Measurements from ENCODE around the gene CDH12.

DNA sequence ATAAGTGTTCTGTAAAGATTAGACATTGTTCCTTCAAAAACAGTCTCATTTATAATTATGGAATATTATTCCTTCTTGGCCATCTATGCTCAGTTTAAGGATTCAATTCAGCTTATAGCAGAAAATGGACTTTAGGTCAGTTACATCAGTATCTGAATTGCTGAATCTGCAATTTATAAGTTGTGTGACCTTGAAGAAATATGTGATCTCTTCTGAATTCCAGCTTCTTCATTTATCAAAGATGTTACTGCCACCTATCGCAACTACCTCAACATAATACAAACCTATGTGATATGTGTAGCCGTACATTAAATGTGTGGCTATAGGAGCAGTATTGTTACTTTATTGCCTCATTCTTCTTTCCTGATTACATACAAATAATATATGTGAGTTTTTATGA is 118.2 kb downstream of the CDH12 start:
- TF ChIP-seq ZBTB7A (IDR thresholded peaks at IDR 0.05; ENCODE audit: low read depth): no peak
- no peak for TF ChIP-seq EP300 (IDR thresholded peaks at IDR 0.05; ENCODE audit: borderline replicate concordance)
- TF ChIP-seq, protein P1, sequence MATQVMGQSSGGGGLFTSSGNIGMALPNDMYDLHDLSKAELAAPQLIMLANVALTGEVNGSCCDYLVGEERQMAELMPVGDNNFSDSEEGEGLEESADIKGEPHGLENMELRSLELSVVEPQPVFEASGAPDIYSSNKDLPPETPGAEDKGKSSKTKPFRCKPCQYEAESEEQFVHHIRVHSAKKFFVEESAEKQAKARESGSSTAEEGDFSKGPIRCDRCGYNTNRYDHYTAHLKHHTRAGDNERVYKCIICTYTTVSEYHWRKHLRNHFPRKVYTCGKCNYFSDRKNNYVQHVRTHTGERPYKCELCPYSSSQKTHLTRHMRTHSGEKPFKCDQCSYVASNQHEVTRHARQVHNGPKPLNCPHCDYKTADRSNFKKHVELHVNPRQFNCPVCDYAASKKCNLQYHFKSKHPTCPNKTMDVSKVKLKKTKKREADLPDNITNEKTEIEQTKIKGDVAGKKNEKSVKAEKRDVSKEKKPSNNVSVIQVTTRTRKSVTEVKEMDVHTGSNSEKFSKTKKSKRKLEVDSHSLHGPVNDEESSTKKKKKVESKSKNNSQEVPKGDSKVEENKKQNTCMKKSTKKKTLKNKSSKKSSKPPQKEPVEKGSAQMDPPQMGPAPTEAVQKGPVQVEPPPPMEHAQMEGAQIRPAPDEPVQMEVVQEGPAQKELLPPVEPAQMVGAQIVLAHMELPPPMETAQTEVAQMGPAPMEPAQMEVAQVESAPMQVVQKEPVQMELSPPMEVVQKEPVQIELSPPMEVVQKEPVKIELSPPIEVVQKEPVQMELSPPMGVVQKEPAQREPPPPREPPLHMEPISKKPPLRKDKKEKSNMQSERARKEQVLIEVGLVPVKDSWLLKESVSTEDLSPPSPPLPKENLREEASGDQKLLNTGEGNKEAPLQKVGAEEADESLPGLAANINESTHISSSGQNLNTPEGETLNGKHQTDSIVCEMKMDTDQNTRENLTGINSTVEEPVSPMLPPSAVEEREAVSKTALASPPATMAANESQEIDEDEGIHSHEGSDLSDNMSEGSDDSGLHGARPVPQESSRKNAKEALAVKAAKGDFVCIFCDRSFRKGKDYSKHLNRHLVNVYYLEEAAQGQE (IDR thresholded peaks at IDR 0.05; ENCODE audit: low read depth): no peak
- no peak for TF ChIP-seq CREB1 (IDR thresholded peaks at IDR 0.05; ENCODE audit: low read depth)
- no peak for TF ChIP-seq NFIC (IDR thresholded peaks at IDR 0.05)
- TF ChIP-seq RAD21 (IDR thresholded peaks at IDR 0.05; ENCODE audit: low read depth): no peak
- TF ChIP-seq, protein P2, sequence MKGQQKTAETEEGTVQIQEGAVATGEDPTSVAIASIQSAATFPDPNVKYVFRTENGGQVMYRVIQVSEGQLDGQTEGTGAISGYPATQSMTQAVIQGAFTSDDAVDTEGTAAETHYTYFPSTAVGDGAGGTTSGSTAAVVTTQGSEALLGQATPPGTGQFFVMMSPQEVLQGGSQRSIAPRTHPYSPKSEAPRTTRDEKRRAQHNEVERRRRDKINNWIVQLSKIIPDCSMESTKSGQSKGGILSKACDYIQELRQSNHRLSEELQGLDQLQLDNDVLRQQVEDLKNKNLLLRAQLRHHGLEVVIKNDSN (IDR thresholded peaks at IDR 0.05): no peak
